H1 (cell line): ENCODE results near the gene SURF1. TPM values are rescaled to one million over a fixed set of nuclear protein-coding genes. Genes with fewer than 3 reads are reported as not detected.

ENCODE experiments used
- CTCF ChIA-PET: fragments of 300-600 bp; sonication (Branson Sonifier 250); formaldehyde crosslinking; loops from one replicate; lab custom pipeline; 2021; ENCODE audit not compliant: partially characterized antibody; lab: Charles Lee
- POLR2A ChIA-PET: fragments of 300-600 bp; sonication (Branson Sonifier 250); formaldehyde crosslinking; loops from one replicate; lab custom pipeline; 2021; ENCODE audit warnings: inconsistent platforms; ENCODE audit not compliant: partially characterized antibody; lab: Charles Lee
- DNase-seq, 2 experiments: peaks; one replicate each; pipeline versions ENCODE4 v3.0.0 to v3.0.0-alpha.2; 2010 to 2022; ENCODE audit warnings: low spot score in 2 of 2, low read depth in 1 of 2, mixed read lengths in 1 of 2
- FAIRE-seq: peaks from 2 replicates; lab custom pipeline; 2011; peaks lifted over from hg19 to GRCh38; lab: Jason Lieb, UNC
- H2AFZ ChIP-seq: 2 replicates; pipeline ENCODE4 v1.8.1; 2012; ENCODE audit warnings: low read length, inconsistent platforms
- H2AK5ac ChIP-seq: 2 replicates; pipeline ENCODE4 v1.6.1; 2013; ENCODE audit warnings: low read depth, low read length
- H2BK120ac ChIP-seq: replicated peaks from 2 replicates; pipeline ENCODE3; 2013; ENCODE audit warnings: low read depth, low read length, inconsistent platforms
- H2BK12ac ChIP-seq: 2 replicates; pipeline ENCODE4 v1.6.1; 2013; ENCODE audit warnings: low read depth, low read length
- H2BK15ac ChIP-seq: 2 replicates; pipeline ENCODE4 v1.6.1; 2013; ENCODE audit warnings: low read length
- H2BK20ac ChIP-seq: 2 replicates; pipeline ENCODE4 v1.6.1; 2013; ENCODE audit warnings: low read length
- H2BK5ac ChIP-seq: 2 replicates; pipeline ENCODE4 v1.6.1; 2013; ENCODE audit warnings: low read depth, low read length
- H3K14ac ChIP-seq: 2 replicates; pipeline ENCODE4 v1.6.1; 2013; ENCODE audit warnings: inconsistent platforms; ENCODE audit not compliant: insufficient read length
- H3K18ac ChIP-seq: 2 replicates; pipeline ENCODE4 v1.6.1; 2013; ENCODE audit warnings: low read length; ENCODE audit errors: extremely low read depth
- H3K23ac ChIP-seq: 2 replicates; pipeline ENCODE4 v1.6.1; 2013; ENCODE audit warnings: inconsistent platforms; ENCODE audit not compliant: insufficient read length
- H3K23me2 ChIP-seq: 2 replicates; pipeline ENCODE4 v1.6.1; 2013; ENCODE audit warnings: low read depth, low read length
- H3K27ac ChIP-seq: 2 replicates; pipeline ENCODE4 v1.6.1; 2011; ENCODE audit warnings: low read depth, low read length, inconsistent platforms
- H3K27me3 ChIP-seq, 4 experiments: replicated peaks in 1 of 4; 1 replicate in 1 of 4; 2 replicates in 3 of 4; pipeline versions ENCODE4 v1.6.1 to v1.8.1; 2011 to 2013; ENCODE audit warnings: low read length in 3 of 4, mild to moderate bottlenecking in 3 of 4, inconsistent platforms in 2 of 4, mixed read lengths in 2 of 4, moderate library complexity in 1 of 4; ENCODE audit not compliant: control insufficient read depth in 3 of 4, insufficient read depth in 3 of 4; ENCODE audit errors: extremely low read depth in 1 of 4
- H3K36me3 ChIP-seq, 4 experiments: 2 replicates each; pipeline versions ENCODE4 v1.6.1 to v1.8.1; 2011 to 2013; ENCODE audit warnings: mild to moderate bottlenecking in 4 of 4, low read length in 3 of 4, moderate library complexity in 2 of 4, control low read depth in 1 of 4, inconsistent platforms in 1 of 4; ENCODE audit not compliant: insufficient read depth in 4 of 4, control insufficient read depth in 2 of 4
- H3K4ac ChIP-seq: replicated peaks from 2 replicates; pipeline ENCODE3; 2013; ENCODE audit warnings: low read length, low read depth, mixed read lengths, inconsistent platforms; ENCODE audit not compliant: insufficient read length
- H3K4me1 ChIP-seq, 4 experiments: replicated peaks in 1 of 4; 1 replicate in 1 of 4; 2 replicates in 3 of 4; pipeline versions ENCODE4 v1.6.1 to v1.8.1; 2011 to 2013; ENCODE audit warnings: low read length in 3 of 4, inconsistent platforms in 2 of 4, mixed read lengths in 1 of 4; ENCODE audit not compliant: insufficient read depth in 4 of 4, control insufficient read depth in 3 of 4
- H3K4me2 ChIP-seq, 2 experiments: 2 replicates each; pipeline versions ENCODE4 v1.6.1 to v1.8.1; 2011 to 2013; ENCODE audit warnings: low read depth in 2 of 2, low read length in 2 of 2, control low read depth in 1 of 2, inconsistent platforms in 1 of 2, mild to moderate bottlenecking in 1 of 2; ENCODE audit not compliant: insufficient read depth in 1 of 2
- H3K4me3 ChIP-seq, 4 experiments: fragments of 200-600, 300-600 bp in 1 of 4; sonication (generic), shearing (Covaris generic), sonication (Bioruptor Twin) in 1 of 4; 2 replicates each; pipeline versions ENCODE4 v1.5.1 to v1.8.1; 2011 to 2016; ENCODE audit warnings: low read length in 4 of 4, low read depth in 3 of 4, control low read depth in 2 of 4, inconsistent platforms in 2 of 4, mild to moderate bottlenecking in 2 of 4, mixed read lengths in 1 of 4, moderate library complexity in 1 of 4; ENCODE audit not compliant: insufficient read depth in 2 of 4; ENCODE audit errors: extremely low read depth in 1 of 4
- H3K56ac ChIP-seq: replicated peaks from 2 replicates; pipeline ENCODE3; 2013; ENCODE audit warnings: low read depth, mild to moderate bottlenecking, mixed read lengths, low read length, inconsistent platforms; ENCODE audit not compliant: insufficient read length
- H3K79me1 ChIP-seq: 2 replicates; pipeline ENCODE4 v1.6.1; 2013; ENCODE audit warnings: low read depth, low read length, control low read depth
- H3K79me2 ChIP-seq, 2 experiments: 2 replicates each; pipeline versions ENCODE4 v1.6.1 to v1.8.1; 2012 to 2013; ENCODE audit warnings: low read length in 2 of 2, mild to moderate bottlenecking in 2 of 2, inconsistent platforms in 1 of 2; ENCODE audit not compliant: insufficient read depth in 2 of 2, control insufficient read depth in 1 of 2
- H3K9ac ChIP-seq, 4 experiments: replicated peaks in 1 of 4; 1 replicate in 1 of 4; 2 replicates in 3 of 4; pipeline versions ENCODE4 v1.6.1 to v1.8.1; 2011 to 2013; ENCODE audit warnings: low read depth in 3 of 4, low read length in 3 of 4, control low read depth in 2 of 4, mild to moderate bottlenecking in 2 of 4, moderate library complexity in 2 of 4, inconsistent platforms in 1 of 4; ENCODE audit errors: extremely low read depth in 1 of 4
- H3K9me3 ChIP-seq, 2 experiments: 2 replicates each; pipeline versions ENCODE4 v1.6.1 to v1.8.1; 2012 to 2013; ENCODE audit warnings: mild to moderate bottlenecking in 2 of 2, moderate library complexity in 2 of 2, control low read depth in 1 of 2, inconsistent platforms in 1 of 2, low read depth in 1 of 2, low read length in 1 of 2, mixed read lengths in 1 of 2; ENCODE audit not compliant: insufficient read depth in 2 of 2
- H4K20me1 ChIP-seq, 2 experiments: replicated peaks in 1 of 2; 2 replicates each; pipeline versions ENCODE3 to v1.8.1; 2011 to 2013; ENCODE audit warnings: inconsistent platforms in 2 of 2, low read length in 2 of 2, mild to moderate bottlenecking in 1 of 2; ENCODE audit not compliant: insufficient read depth in 2 of 2, control insufficient read depth in 1 of 2
- H4K5ac ChIP-seq: 2 replicates; pipeline ENCODE4 v1.6.1; 2013; ENCODE audit warnings: low read length, low read depth, mixed read lengths, inconsistent platforms; ENCODE audit not compliant: insufficient read length
- H4K8ac ChIP-seq: 2 replicates; pipeline ENCODE4 v1.8.0; 2013; ENCODE audit warnings: mild to moderate bottlenecking, moderate library complexity, low read length, inconsistent platforms; ENCODE audit not compliant: insufficient read depth; ENCODE audit errors: extremely low read depth
- H4K91ac ChIP-seq: replicated peaks from 2 replicates; pipeline ENCODE3; 2013; ENCODE audit warnings: low read length, mixed read lengths, inconsistent platforms; ENCODE audit not compliant: insufficient read length
- ATF2 ChIP-seq: IDR thresholded peaks from 2 replicates; pipeline ENCODE4 v1.6.1; 2012; ENCODE audit warnings: low read length, inconsistent platforms
- BACH1 ChIP-seq: IDR thresholded peaks from 2 replicates; pipeline ENCODE4 v1.6.1; 2012; ENCODE audit warnings: low read length, improper control_type of control experiment
- BRCA1 ChIP-seq: IDR thresholded peaks from 2 replicates; pipeline ENCODE4 v1.6.1; 2012; ENCODE audit warnings: low read depth, low read length, improper control_type of control experiment
- JUN ChIP-seq: IDR thresholded peaks from 2 replicates; pipeline ENCODE4 v1.6.1; 2011; ENCODE audit warnings: low read depth, mild to moderate bottlenecking, improper control_type of control experiment, low read length
- MAX ChIP-seq: IDR thresholded peaks from 2 replicates; pipeline ENCODE4 v1.6.1; 2012; ENCODE audit warnings: inconsistent platforms
- RNF2 ChIP-seq: fragments of 200-900, 300-1000 bp; sonication (generic); IDR thresholded peaks from 2 replicates; pipeline ENCODE4 v1.7.1; 2016; ENCODE audit warnings: borderline replicate concordance, low read depth, mild to moderate bottlenecking, antibody characterized with exemption, low read length; ENCODE audit not compliant: poor library complexity, severe bottlenecking; ENCODE audit errors: missing control alignments
- SP2 ChIP-seq: IDR thresholded peaks from 2 replicates; pipeline ENCODE4 v1.6.1; 2012; ENCODE audit warnings: mild to moderate bottlenecking, low read length, inconsistent platforms
- TAF7 ChIP-seq: optimal IDR thresholded peaks from 2 replicates; pipeline ENCODE3; 2011; ENCODE audit warnings: low read depth, mild to moderate bottlenecking, inconsistent platforms, low read length, moderate library complexity, borderline replicate concordance
- WGBS, 2 experiments: shearing (Covaris generic) in 1 of 2; methylation state at CpG; one replicate each; pipeline versions ENCODE4 v1.1.6 to v1.1.7; 2013 to 2015; ENCODE audit warnings: low lambda C conversion rate in 2 of 2, mixed read lengths in 2 of 2, inconsistent platforms in 1 of 2, low coverage in 1 of 2, missing lambda C conversion rate in 1 of 2; ENCODE audit not compliant: insufficient replicate concordance in 2 of 2, insufficient coverage in 1 of 2, insufficient read length in 1 of 2; ENCODE audit errors: extremely low coverage in 1 of 2, missing lambda C conversion rate in 1 of 2; 5-methylcytosine and 5-hydroxymethylcytosine counted together
- polyA plus RNA-seq, 7 experiments: library from polyadenylated mRNA; depleted of rRNA in 3 of 7; stranded (reverse) in 5 of 7; unstranded in 2 of 7; fragments of >200 nt in 5 of 7; fragments of 200-250 nt in 2 of 7; gene quantifications; 1 replicate in 5 of 7; 2 replicates in 1 of 7; 4 replicates in 1 of 7; pipeline versions ENCODE4 v1.2.1 to v1.2.3, GENCODE V29; 2011 to 2013; ENCODE audit warnings: missing spikeins in 2 of 7, mixed read lengths in 2 of 7
- total RNA-seq: library from RNA; stranded (reverse); fragmentation: NEBNext Ultra II Directional; extraction: Animal tissue kit (Norgen Biotek cat#: 25700); gene quantifications from 2 replicates; pipeline ENCODE4 v1.2.1, GENCODE V29; 2021

SURF1 gene
- total and polyA plus RNA-seq, 2 of the 8 experiments (the other 6 are each of a cell fraction or from before 2014, with no cell fraction given): 43.1 to 44.7 TPM

- H3K23ac ChIP-seq: no peak within 1 kb of the TSS
- peak within 1 kb of the TSS; percentile 77 to 79 (median 78) for H3K9ac ChIP-seq
- H2BK120ac ChIP-seq: no peak within 1 kb of the TSS
- no peaks in the 10 kb centered on the region for H3K9me3 ChIP-seq
- H2AK5ac ChIP-seq: peak within 1 kb of the TSS; percentile 93; the same call in 1 of the 2 replicates
- H3K27ac ChIP-seq: peak within 1 kb of the TSS; percentile 74; the same call in 1 of the 2 replicates
- ChIA-PET CTCF (interaction anchor here (0.6 to 7.0 kb wide), 4 partner anchors 14 to 149 kb away, joined by 3 to 123 read pairs (median 4); no protein-coding TSS in a partner anchor), POLR2A (interaction anchor here (0.6 to 7.3 kb wide), 6 partner anchors 14 to 382 kb away, joined by 3 to 120 read pairs (median 3); partner anchors contain the start of genes MED22 and RPL7A)
- peak within 1 kb of the TSS; percentile 70 to 78 for H3K4me2 ChIP-seq
- peaks cover 10% of the 10 kb centered on the region for H3K79me1 ChIP-seq
- 7% methylated on average over 59 of the region's 70 CpGs; no CpG with 5 or more reads in 1 of the 2 experiments for WGBS, 2 experiments
- peak within 1 kb of the TSS; percentile 98 for H3K18ac ChIP-seq
- peak within 1 kb of the TSS; percentile 64 to 95 (median 92) for H3K4me3 ChIP-seq
- H3K4ac ChIP-seq: peak within 1 kb of the TSS; percentile 95
- H4K5ac ChIP-seq: peak within 1 kb of the TSS; percentile 80
- H3K56ac ChIP-seq: peak within 1 kb of the TSS; percentile 96
- H3K36me3 ChIP-seq: peaks cover 31 to 58% (median 44%) of the 10 kb centered on the region in 4 experiments
- H2BK5ac ChIP-seq: peak within 1 kb of the TSS; percentile 91; the same call in 1 of the 2 replicates
- peaks cover 6 to 17% of the 10 kb centered on the region in 2 experiments for H4K20me1 ChIP-seq
- peak within 1 kb of the TSS; percentile 90 for H4K8ac ChIP-seq
- FAIRE-seq (no peak), DNase-seq (peak; percentile 64 to 92)
- H3K23me2 ChIP-seq: peaks cover 7% of the 10 kb centered on the region; the same call in 1 of the 2 replicates
- no peak within 1 kb of the TSS for H2BK20ac ChIP-seq
- H3K4me1 ChIP-seq: peaks cover 0 to 9% (median 2%) of the 10 kb centered on the region in 4 experiments; a peak in 1 of 7 replicates
- H3K79me2 ChIP-seq: peaks cover 0 to 15% of the 10 kb centered on the region in 2 experiments; a peak in 2 of 4 replicates
- no peaks in the 10 kb centered on the region for H3K27me3 ChIP-seq
- H3K14ac ChIP-seq: no peak within 1 kb of the TSS
- peak within 1 kb of the TSS; percentile 93 for H4K91ac ChIP-seq
- peak within 1 kb of the TSS; percentile 88; the same call in 1 of the 2 replicates for H2BK15ac ChIP-seq
- peak within 1 kb of the TSS; percentile 80; the same call in 1 of the 2 replicates for H2BK12ac ChIP-seq
- H2AFZ ChIP-seq: no peak within 1 kb of the TSS
- TF ChIP-seq BRCA1 (no peak), BACH1 (peak; percentile 72), ATF2 (no peak; the same call in 1 of the 2 replicates), MAX (peak; percentile 97), SP2 (no peak), TAF7 (peak; percentile 67), RNF2 (no peak), JUN (no peak)
Observed at GRCh38 chr9:133335924-133336811, 20.1 kb downstream of the SURF1 start, which contains the start of gene SURF6. SURF6 (minus strand) TSS chr9:133336188; CDS start chr9:133336132, 56 bp downstream.
